IMR-90 (cell line): ENCODE measurements around the gene IL1RAPL1.

Experiments
- BHLHE40 ChIP-seq: fragments of 150-350 bp; IDR thresholded peaks from 2 replicates; pipeline ENCODE4 v1.6.1; 2016; ENCODE audit warnings: mild to moderate bottlenecking, low read depth, low read length
- CEBPB ChIP-seq: IDR thresholded peaks from 2 replicates; pipeline ENCODE4 v1.6.1; 2012; ENCODE audit warnings: low read depth, low read length, improper control_type of control experiment
- CHD1 ChIP-seq: IDR thresholded peaks from 2 replicates; pipeline ENCODE4 v1.6.1; 2012; ENCODE audit warnings: low read depth, low read length, improper control_type of control experiment
- FOS ChIP-seq: fragments of 150-350 bp; IDR thresholded peaks from 2 replicates; pipeline ENCODE4 v1.6.1; 2016; ENCODE audit warnings: low read depth, low read length
- MAFK ChIP-seq: IDR thresholded peaks from 2 replicates; pipeline ENCODE4 v1.6.1; 2012; ENCODE audit warnings: low read depth, low read length, improper control_type of control experiment
- MAZ ChIP-seq: IDR thresholded peaks from 2 replicates; pipeline ENCODE4 v1.6.1; 2012; ENCODE audit warnings: low read depth, mild to moderate bottlenecking, low read length, improper control_type of control experiment, moderate library complexity, borderline replicate concordance
- MXI1 ChIP-seq: IDR thresholded peaks from 2 replicates; pipeline ENCODE4 v1.6.1; 2012; ENCODE audit warnings: low read depth, mild to moderate bottlenecking, low read length, moderate library complexity, borderline replicate concordance
- POLR2A ChIP-seq: IDR thresholded peaks from 2 replicates; pipeline ENCODE4 v1.6.1; 2012; ENCODE audit warnings: mild to moderate bottlenecking, low read depth, low read length
- RAD21 ChIP-seq: IDR thresholded peaks from 2 replicates; pipeline ENCODE4 v1.6.1; 2012; ENCODE audit warnings: low read length, improper control_type of control experiment
- RCOR1 ChIP-seq: IDR thresholded peaks from 2 replicates; pipeline ENCODE4 v1.6.1; 2012; ENCODE audit warnings: mild to moderate bottlenecking, low read length, improper control_type of control experiment; ENCODE audit not compliant: insufficient replicate concordance
- RFX5 ChIP-seq: IDR thresholded peaks from 2 replicates; pipeline ENCODE4 v1.8.0; 2012; ENCODE audit warnings: low read depth, mild to moderate bottlenecking, low read length, moderate library complexity
- SMC3 ChIP-seq: fragments of 150-350 bp; IDR thresholded peaks from 2 replicates; pipeline ENCODE4 v1.6.1; 2016; ENCODE audit warnings: low read depth, mild to moderate bottlenecking, antibody characterized with exemption, low read length, moderate library complexity
- TF ChIP-seq, protein P1 (sequence below): conservative IDR thresholded peaks from 2 replicates; pipeline ENCODE4 v1.5.1; 2012; ENCODE audit warnings: mild to moderate bottlenecking, low read depth, low read length, improper control_type of control experiment
- TF ChIP-seq, protein P2 (sequence below): fragments of 150-350 bp; IDR thresholded peaks from 2 replicates; pipeline ENCODE4 v1.6.1; 2017; ENCODE audit warnings: mild to moderate bottlenecking, antibody characterized with exemption, low read length, low read depth

DNA sequence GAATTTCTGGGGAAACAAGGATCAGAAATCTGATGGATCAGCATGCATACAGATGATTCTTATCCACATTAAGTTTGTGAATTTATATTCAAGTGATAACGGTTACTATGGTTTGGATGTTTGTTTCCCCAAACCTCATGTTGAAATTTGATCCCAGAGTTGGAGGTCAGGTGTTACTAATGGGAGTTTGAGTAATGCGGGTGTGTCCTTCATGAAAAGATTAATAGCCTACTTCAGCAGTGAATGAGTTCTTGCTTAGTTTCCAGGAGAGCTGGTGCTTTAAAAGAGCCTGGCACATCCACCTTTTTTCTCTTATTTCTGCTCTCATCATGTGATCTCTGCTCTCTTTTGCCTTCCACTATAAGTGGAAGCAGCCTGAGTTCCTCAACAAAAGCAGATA lies 712.4 kb downstream of the IL1RAPL1 start:
- TF ChIP-seq RAD21 (no peak), MAZ (no peak), POLR2A (no peak), FOS (no peak), RCOR1 (no peak), MXI1 (no peak), CEBPB (no peak), SMC3 (no peak), BHLHE40 (no peak), RFX5 (no peak), MAFK (no peak), CHD1 (no peak)
- TF ChIP-seq, protein P1, sequence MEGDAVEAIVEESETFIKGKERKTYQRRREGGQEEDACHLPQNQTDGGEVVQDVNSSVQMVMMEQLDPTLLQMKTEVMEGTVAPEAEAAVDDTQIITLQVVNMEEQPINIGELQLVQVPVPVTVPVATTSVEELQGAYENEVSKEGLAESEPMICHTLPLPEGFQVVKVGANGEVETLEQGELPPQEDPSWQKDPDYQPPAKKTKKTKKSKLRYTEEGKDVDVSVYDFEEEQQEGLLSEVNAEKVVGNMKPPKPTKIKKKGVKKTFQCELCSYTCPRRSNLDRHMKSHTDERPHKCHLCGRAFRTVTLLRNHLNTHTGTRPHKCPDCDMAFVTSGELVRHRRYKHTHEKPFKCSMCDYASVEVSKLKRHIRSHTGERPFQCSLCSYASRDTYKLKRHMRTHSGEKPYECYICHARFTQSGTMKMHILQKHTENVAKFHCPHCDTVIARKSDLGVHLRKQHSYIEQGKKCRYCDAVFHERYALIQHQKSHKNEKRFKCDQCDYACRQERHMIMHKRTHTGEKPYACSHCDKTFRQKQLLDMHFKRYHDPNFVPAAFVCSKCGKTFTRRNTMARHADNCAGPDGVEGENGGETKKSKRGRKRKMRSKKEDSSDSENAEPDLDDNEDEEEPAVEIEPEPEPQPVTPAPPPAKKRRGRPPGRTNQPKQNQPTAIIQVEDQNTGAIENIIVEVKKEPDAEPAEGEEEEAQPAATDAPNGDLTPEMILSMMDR, result no peak
- TF ChIP-seq, protein P2, sequence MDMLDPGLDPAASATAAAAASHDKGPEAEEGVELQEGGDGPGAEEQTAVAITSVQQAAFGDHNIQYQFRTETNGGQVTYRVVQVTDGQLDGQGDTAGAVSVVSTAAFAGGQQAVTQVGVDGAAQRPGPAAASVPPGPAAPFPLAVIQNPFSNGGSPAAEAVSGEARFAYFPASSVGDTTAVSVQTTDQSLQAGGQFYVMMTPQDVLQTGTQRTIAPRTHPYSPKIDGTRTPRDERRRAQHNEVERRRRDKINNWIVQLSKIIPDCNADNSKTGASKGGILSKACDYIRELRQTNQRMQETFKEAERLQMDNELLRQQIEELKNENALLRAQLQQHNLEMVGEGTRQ, result no peak
